HPDE6-E6E7 (cell line): Measurements from ENCODE around the gene UBE2QL1.
"Not testable (repeated sequence)": the region's sequence is repeated elsewhere in the genome, so short reads cannot be mapped to it uniquely, and the experiment has no call there.

ENCODE experiments used
- DNase-seq: peaks from one replicate; pipeline ENCODE4 v3.0.0; 2011; ENCODE audit warnings: missing footprints; ENCODE audit errors: extremely low spot score

The UBE2QL1 gene

DNA sequence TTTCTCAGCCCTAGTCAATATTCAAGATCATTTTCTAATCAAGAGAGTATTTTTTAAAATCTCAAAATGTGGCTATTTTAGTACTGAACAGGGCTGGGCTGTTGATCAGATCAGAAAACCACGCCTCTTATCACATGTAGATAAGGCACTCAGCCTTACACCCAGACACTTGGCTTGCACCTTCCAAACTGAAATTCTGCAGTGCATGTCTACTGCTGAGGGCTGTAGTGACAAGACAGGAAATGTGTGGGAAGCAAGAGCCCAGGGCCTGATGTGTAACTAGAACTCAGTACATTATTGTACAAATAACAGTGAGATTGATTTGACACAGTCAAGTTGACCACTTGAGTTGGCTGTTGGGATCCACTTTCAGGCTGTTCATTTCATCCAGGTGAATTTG, 48.6 kb downstream of the UBE2QL1 start:
- DNase-seq: no peak

DNA sequence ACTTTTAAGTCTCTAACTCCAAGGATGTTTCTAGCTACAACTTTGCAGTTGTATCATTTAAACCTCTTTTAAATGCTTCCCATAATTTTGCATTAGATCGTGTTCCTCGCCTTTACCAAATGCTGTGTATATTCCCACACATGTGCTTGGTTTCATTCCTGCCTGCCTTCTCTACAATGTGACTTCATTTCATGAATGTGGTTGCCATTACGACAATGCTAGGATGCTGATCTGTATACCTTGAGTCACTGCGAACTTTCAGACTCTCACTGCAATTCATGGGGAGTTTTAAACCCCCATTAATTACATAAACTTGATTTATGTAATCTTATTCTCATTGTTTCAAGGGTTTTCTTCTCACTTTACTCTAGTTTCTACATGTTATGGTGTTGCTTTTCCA, 50.3 kb downstream of the UBE2QL1 start:
- DNase-seq: no peak

DNA sequence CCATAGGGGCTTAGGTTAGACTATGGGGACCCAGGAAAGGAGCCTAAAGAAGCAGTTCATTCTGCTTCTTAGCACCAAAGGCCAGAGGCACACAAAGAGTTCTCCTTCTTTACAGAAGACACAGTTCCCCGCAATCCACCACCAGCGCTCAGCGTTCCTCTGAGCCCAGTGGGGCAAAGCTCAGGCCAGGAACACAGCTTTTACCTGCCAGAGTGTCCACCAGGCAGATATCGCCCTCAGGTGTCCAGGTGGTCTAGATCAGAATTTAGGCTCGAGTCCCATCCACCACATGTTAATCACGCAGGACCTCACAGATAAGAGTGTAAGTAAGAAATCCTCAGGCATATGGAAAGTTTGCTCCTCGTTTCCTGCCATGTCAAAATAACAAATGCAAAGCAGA, 53.0 kb downstream of the UBE2QL1 start:
- no peak for DNase-seq

DNA sequence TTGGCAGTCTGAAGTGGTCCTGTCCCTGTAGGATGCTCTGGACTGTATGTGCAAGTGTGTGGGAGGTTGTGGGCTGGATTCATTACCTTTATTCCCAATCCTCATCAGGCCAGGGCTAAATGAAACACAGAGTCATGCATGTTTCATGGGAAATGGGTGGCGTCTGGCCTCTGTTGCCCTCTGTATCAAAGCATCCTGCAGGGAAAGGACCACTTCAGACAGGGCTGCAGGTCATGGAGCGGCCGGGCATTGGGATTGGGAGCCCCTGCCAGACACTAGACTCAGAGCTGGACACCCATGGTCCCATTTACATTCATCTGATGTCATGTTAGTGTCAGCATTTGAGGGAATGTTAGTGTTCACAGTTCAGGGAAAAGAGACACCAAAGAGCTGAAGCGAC, 53.8 kb downstream of the UBE2QL1 start:
- DNase-seq: no peak

DNA sequence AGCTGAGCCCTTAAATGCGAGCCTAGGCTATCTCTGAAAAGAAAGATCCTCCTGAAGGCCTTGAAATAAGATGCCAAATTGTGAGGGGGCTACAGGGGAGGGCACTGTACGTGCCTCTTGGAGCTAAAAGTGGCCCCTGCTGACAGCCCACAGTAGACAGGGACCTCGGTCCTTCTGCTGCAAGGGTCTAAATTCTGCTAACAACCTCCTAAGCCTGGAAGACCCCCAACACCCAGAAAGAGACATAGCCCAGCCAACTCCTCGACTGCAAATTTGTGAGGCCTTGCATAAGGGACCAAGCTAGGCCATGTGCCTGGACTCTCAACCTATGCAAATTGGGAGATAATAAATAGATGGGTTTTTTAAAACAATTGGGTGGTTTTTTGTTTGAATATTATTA, 54.7 kb downstream of the UBE2QL1 start:
- no peak for DNase-seq

DNA sequence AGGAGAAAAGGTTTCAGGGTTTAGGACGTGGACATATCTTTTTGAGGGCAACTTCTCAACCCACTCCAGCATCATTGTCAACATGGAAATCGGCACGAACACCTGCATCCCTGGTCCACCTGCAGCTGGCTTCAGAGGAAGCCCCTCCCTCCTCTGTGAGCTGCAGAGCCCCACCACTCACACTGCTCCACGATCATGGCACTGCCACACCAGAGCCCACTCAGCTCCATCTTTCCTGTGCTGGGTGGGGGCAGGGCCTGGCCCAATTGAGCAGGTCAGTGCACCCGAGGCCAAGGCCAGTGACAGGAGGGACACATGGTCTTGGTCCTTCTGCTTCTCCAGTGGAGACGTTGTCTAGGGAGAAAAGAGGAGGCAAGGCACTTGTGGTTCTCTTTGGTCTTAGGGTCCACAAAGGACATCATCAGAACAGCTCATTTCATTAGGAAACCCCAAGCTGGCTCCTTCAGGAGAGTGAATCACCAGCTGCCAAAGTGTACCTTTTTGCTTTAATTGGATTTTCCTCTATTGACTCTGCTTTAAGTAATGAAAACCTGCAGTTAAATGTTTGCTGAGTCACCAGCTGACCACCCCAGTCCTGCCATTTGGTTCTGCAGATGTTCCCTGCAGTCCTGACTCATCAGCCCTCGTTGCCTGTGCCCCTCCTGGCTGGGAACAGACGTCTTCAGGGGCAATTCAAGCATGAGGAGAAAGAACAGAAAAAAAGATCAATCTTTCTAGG, 56.2 kb downstream of the UBE2QL1 start:
- no peak for DNase-seq

DNA sequence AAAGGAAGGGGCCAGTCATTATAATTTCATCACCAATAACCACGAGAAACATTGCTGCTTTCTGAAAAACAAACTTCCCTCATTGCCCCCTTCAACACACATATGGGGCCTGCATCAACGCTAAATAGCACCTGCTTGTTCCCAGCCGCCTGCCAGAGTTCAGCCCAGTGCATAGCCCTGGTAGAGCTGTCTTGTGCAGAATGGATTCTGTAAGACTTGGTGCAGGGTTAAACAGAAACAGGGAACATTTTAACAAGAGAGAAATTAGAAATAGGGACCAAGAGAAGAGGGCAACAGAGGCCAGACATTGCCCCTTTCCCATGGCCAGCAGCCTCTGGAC, 56.7 kb downstream of the UBE2QL1 start:
- DNase-seq: no peak

DNA sequence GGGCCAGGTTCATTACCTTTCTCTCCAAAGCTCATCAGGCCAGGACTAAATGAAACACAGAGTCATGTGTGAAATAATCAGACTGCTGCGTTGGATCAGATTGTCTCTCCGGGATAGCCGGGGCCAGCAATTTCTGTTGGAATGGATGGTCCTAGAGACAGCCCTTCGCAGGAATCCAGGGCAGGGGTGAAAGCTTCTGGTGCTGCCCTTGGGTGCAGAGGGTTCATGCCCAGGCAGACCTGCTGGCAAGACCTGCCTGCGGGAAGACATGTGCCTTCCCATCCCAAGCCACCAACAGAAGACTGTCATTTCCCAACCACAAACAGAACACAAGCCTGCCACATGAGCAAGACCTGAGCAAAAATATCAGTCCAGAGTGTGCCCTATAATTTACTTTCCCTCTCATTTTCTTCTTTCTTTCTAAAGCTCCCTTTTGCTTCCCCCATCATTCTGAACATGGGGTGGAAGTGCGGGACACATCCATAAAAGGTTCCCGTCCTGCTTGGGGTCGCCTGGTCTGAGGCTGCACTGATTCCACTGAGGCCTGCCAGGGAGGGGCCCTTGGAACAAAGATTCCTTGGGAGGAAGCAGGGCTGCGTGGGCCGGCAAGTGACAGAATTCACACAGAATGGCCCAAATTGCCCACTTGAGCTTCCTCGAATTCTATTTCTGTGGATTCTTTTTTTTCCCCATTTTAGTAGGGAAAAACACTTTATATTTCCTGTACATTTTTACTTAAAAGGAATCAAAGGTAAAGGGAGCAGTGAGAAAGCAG, 57.3 kb downstream of the UBE2QL1 start:
- no peak for DNase-seq

DNA sequence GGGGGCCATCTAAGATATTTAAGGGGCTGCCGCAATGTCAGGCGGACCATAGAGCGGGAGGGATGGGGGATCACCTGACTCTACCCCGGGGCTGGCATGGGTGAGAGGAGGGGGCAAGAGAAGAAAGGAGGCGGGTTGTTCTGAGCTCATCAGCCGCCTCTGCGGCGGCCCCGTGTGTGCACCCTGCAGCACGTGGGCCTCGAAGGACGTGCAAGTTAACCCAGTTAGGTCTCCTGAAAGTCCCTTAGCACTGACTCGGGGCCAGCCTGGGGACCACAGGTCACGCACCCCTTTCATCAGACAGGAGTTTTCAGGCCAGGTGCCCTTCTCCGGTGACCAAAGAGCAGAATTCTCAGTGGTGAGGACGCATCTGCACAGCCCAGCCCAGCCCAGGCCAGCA, 58.0 kb downstream of the UBE2QL1 start:
- no peak for DNase-seq

DNA sequence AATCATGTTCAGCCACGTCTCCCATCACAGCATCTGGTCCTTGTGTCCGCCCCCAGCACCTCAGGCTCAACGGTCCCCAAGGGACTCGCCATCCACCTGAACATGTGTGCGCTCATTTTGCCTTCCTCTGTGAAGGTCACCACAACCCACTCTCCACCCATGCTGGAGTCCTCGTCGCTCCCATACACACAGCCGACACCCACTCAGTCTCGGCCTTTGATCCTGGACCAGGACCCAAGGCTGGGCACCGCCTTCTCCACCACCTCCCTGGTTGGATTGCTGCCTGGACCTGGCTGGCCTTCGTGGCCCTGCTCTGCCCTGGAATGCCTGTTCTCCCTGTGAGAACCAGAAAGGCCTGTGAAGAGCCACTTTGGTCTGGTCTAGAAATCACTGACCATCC, 60.3 kb downstream of the UBE2QL1 start:
- DNase-seq: no peak

DNA sequence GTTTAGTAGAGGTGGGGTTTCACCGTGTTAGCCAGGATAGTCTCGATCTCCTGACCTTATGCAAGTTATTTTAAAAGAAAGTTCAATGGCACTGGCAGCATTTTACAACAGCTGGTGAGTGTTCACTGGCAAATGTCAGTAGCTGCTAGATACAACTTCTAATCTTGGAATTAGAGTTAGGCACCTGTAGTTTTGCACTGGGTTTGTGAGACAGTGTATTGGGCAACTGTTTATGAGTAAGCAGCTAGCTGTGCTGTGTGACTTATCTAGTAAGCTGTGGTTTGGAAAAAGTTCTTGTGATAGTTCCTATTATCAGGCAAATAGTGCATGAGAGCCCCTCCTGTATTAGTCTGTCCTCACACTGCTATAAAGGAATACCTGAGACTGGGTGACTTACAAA, 61.5 kb downstream of the UBE2QL1 start:
- DNase-seq: no peak

DNA sequence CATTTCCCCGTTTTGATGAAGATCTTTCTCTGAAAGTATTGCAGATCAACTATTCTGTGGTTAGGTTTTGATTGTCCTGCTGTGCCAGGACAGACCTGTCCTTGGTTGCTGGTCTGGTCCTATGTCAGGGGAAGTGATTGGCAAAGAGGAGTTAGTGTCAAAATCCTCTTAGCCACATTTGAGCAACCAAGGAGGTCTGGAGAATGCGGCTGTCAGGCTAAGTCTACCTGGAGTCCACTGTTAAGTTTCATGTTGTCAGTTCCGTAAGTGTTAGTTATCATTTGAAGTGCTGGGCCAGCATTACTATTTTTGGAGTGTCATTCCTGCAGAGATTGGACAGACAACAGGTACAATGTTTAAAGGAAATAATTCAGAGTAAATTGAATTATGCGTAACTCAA, 62.3 kb downstream of the UBE2QL1 start:
- no peak for DNase-seq

DNA sequence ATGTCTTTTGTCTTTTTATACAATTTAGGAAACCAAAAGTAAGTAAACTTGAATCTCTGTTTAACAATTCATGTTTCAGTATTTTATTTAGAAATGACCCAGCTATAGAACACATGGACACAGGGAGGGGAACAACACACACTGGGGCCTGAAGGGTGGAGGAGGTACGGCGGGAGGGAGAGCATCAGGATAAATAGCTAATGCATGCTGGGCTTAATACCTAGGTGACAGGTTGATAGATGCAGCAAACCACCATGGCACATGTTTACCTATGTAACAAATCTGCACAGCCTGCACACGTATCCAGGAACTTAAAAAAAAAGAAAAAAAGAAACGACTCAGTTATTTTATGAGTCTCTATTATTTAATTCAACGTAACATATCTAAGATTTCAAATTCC, 67.2 kb downstream of the UBE2QL1 start:
- not testable (repeated sequence) for DNase-seq

DNA sequence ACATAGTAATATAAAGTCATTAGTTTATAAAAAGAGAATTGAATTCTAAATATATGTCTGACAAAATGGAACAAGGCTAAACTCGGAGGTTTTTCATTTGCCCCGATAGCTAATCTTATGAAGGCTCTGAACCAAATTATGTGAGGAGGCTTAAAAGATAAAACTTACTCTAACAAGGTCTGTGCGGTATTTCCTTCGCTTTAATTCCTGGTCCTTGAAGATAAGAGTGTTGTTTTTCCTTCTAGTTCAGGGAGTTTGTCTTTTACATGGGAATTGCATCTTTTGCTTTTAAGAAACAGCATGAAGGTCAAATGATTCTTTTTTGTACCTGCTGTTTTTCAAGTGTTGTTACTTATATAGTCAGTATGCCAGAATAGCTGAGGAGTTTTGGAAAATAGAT, 68.2 kb downstream of the UBE2QL1 start:
- DNase-seq: no peak

DNA sequence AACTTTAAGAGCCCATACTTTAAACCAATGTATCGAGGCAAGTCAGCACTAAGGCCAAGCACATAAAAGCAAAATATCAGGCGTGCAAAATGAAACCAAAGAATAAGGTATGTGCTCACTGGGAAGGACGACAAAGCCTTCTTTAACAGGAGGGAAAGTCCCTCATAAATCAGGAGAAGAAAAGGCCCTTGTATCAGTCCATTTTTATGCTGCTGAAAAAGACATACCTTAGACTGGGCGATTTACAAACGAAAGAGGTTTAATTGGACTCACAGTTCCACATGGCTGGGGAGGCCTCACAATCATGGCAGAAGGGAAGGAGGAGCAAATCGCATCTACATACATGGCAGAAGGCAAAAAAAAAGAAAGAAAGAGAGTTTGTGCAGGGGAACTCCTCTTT, 68.9 kb downstream of the UBE2QL1 start:
- no peak for DNase-seq

DNA sequence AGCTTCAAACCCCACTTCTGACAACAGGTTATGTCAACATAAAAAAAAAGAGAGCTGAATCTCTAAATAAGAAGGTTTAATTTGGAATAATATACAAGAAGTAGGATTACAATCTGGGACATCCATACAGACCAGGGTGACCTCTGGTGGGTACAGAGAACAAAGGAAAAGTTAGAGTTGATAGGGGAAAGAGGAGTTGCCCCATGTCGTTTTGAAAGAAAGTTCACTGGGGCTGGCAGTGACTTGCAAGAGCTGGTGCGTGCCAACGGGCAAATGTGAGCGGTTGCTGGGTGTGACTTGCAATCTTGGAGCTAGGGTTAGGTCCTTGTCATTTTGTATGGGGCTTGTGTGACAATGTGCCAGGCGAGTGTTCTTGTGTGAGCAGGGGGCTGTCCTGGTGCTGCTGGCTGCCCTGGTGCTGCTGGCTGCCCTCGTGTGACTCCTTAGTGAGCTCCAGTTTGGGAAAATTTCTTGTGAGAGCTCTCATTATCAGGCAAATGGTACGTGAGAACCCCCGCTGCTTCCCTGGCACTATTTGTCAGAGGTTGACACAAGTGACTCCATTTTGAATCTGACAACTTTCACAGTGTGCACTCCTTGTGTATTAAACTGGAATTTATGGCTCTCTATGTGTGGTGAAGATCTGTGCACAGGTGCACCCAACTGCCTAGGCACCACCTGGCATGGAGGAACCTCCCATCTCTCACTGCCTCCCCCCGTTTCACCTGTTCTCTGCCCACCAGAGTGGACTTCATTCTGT, 69.8 kb downstream of the UBE2QL1 start:
- DNase-seq: no peak

DNA sequence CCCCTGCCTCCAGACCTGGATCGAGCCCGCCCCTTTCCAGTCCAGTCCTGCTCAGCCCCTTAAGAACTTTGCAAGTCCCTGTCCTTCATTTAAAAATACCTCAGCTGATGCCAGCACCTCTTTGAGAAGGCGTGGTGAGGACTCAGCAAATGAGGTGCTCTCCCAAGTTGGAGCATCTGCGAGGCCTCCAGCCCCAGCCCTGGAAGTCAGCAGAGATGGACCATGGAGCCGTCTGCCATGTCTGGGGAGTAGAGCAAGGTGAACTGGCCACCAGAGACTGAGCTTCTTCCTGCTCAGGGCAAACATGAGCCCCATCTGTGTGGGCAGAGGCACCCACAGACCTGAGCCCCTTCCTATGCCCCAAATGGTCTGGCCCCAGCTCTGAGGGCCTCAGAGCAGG, 71.5 kb downstream of the UBE2QL1 start:
- DNase-seq: no peak

DNA sequence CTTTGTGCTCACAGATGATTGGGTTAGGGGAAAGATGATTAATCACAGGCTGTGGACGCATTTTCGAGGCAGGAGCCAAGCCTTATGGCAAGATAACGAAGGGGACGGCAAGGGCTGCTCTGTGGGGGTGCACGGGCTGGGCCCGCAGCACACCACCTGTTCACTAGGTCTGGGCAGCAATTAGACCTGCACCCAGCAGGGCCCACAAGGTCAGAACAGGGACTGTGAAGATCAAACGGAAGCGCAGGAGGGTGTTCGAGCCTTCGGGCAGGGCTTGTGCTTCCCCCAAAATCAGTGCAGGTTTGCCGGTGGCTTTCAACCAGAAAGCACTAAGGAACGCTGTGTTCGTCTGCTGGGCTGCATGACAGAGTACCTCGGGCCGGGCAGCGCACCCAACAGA, 73.7 kb downstream of the UBE2QL1 start:
- no peak for DNase-seq

DNA sequence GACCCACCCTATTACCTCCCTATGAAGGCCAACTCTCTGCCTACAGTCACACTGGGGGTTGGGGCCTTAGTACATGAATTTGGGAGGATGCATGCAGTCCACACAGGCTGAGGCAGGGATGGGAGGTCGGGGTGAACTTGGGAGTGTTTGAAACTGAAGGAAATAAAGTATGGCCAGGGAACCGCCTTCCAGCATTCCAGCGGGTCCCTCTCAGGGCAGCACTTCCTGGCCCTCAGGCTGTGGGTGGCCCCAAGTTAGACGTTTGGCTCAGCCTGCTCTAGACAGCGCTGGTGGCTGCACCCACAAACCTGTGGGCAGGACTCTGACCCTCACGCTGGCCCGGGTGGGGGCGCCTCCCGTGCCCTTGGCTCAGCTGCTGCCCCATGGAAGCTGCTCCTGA, 74.3 kb downstream of the UBE2QL1 start:
- no peak for DNase-seq

DNA sequence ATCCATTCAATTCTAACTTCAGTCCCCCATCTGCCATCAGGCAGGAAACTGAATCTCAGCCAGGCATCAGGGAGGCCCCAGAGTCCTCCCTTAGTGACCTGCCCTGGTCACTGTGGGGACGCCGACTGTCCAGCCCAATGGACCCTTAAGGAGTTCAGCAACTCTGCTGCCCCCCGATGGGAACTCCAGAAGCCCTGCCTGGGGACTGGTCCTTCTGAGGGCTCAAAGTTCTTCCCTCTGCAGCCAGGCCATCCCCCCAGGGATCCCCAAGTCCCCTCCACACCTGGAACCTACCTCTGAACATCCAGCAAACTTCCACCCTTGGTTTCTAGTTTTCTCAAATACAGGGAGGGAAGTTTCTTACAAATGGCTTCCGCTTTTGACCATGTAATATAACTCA, 76.8 kb downstream of the UBE2QL1 start:
- DNase-seq: no peak

DNA sequence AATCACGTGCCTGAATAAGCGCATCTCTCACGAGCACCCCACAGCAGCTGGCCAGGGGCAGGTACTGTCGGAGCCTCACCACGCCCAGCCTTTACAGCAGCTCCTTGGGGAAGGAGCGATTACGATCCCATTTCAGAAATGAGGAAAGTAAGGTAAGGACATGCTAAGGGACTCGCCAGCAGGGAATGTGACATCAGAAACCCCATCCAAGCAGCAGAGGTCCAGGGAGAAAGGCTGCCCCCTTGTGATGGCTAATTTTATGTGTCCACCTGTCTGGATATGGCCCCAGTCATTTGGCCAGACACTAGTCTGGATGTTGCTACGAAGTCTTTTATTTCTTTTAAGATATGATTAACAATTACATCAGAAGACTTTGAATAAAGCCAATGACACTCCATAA, 77.3 kb downstream of the UBE2QL1 start:
- DNase-seq: no peak

DNA sequence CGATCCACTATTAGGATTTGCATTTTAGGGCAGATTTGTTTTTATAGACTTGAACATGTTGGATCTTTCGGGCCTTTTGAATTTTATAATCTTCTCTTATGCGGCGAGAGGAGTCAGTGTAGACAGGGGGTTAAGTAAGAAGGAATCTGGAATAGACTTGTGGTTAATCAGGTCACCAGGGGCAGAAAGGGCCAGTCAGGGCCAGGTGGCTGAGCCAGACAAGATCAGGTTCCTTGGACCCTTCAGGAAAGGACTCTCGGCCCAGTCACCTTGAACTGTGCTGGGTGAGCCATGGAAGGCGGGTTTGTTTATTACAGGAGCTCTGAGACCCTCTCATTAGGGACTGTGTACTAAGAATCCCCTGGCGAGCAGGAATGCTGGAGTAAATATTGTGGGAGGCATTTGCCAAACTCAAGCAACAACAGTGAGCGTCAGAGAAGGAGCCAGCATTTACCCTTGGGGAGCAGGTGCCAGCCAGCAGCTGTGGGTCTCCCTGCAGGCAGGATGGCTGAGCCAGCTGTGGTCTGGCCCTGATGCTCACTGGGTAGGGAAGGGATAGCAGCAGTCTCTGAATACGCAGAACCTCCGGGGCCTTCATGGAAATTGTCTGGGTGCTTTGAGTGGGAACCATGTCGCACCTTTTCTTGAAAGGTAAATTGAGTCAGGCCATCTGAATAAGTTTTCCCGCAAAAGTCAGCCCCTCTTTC, 79.2 kb downstream of the UBE2QL1 start:
- DNase-seq: no peak
